CD14-positive monocyte (primary cell): ENCODE data around the gene TMEM144. TPM values are rescaled to one million over a fixed set of nuclear protein-coding genes. Genes with fewer than 3 reads are reported as not detected.
A peak's percentile ranks its signal among the peaks of the same experiment; 100 is the strongest.

ENCODE experiments used
- DNase-seq, 3 donors: peaks; one replicate each; pipeline ENCODE4 v3.0.0-alpha.2; 2011 to 2022
- H2AFZ ChIP-seq: 2 replicates; pipeline ENCODE4 v1.6.0; 2012; ENCODE audit warnings: mild to moderate bottlenecking, low read depth, low read length, inconsistent platforms; ENCODE audit not compliant: insufficient read depth, poor library complexity, severe bottlenecking
- H3K27ac ChIP-seq, 2 donors: 1 replicate in 1 of 2; 2 replicates in 1 of 2; pipeline ENCODE4 v1.5.1; 2012 to 2013; ENCODE audit warnings: low read length in 2 of 2, control low read depth in 1 of 2, inconsistent platforms in 1 of 2, low read depth in 1 of 2, mild to moderate bottlenecking in 1 of 2
- H3K27me3 ChIP-seq, 2 donors: one replicate each; pipeline versions ENCODE4 v1.6.0 to v1.6.1; 2011 to 2013; ENCODE audit warnings: low read length in 2 of 2; ENCODE audit not compliant: control insufficient read depth in 2 of 2, insufficient read depth in 2 of 2
- H3K36me3 ChIP-seq, 2 donors: replicated peaks in 1 of 2; 1 replicate in 1 of 2; 2 replicates in 1 of 2; pipeline versions ENCODE4 v1.5.1 to v1.6.1; 2012 to 2013; ENCODE audit warnings: low read length in 2 of 2, control low read depth in 1 of 2, inconsistent platforms in 1 of 2, mild to moderate bottlenecking in 1 of 2; ENCODE audit not compliant: insufficient read depth in 2 of 2, control insufficient read depth in 1 of 2
- H3K4me1 ChIP-seq, 2 donors: 1 replicate in 1 of 2; 2 replicates in 1 of 2; pipeline versions ENCODE4 v1.5.1 to v1.6.1; 2012 to 2013; ENCODE audit warnings: low read length in 2 of 2, control low read depth in 1 of 2, inconsistent platforms in 1 of 2, mild to moderate bottlenecking in 1 of 2, moderate library complexity in 1 of 2; ENCODE audit not compliant: insufficient read depth in 2 of 2, control insufficient read depth in 1 of 2
- H3K4me2 ChIP-seq: replicated peaks from 2 replicates; pipeline ENCODE3; 2012; ENCODE audit warnings: low read length, moderate library complexity, mild to moderate bottlenecking; ENCODE audit not compliant: poor library complexity, severe bottlenecking; ENCODE audit errors: extremely low read depth
- H3K4me3 ChIP-seq, 3 experiments: fragments of 200-600 bp in 1 of 3; sonication (generic) in 1 of 3; replicated peaks in 1 of 3; 1 replicate in 2 of 3; 2 replicates in 1 of 3; pipeline ENCODE4 v1.5.1; 2011 to 2013; ENCODE audit warnings: low read length in 3 of 3, mild to moderate bottlenecking in 3 of 3, control low read depth in 2 of 3, low read depth in 2 of 3, inconsistent platforms in 1 of 3, moderate library complexity in 1 of 3
- H3K79me2 ChIP-seq: 2 replicates; pipeline ENCODE4 v1.6.0; 2012; ENCODE audit warnings: mild to moderate bottlenecking, control low read depth, inconsistent platforms, low read length, moderate library complexity; ENCODE audit not compliant: insufficient read depth
- H3K9ac ChIP-seq: 2 replicates; pipeline ENCODE4 v1.6.0; 2017; ENCODE audit warnings: low read length, mild to moderate bottlenecking; ENCODE audit not compliant: insufficient read depth, poor library complexity, severe bottlenecking
- H3K9me3 ChIP-seq, 2 donors: replicated peaks in 1 of 2; 1 replicate in 1 of 2; 2 replicates in 1 of 2; pipeline versions ENCODE4 v1.5.1 to v1.6.1; 2012 to 2013; ENCODE audit warnings: low read length in 2 of 2, control low read depth in 1 of 2; ENCODE audit not compliant: control insufficient read depth in 1 of 2, insufficient read depth in 1 of 2
- H4K20me1 ChIP-seq: 2 replicates; pipeline ENCODE4 v1.6.0; 2012; ENCODE audit warnings: mild to moderate bottlenecking, low read length, control low read depth, moderate library complexity; ENCODE audit not compliant: insufficient read depth
- H3K27ac Mint-ChIP-seq, 7 donors: one replicate each; pipeline ENCODE4 v1.8.0; 2020; ENCODE audit warnings: mild to moderate bottlenecking in 7 of 7, mixed read lengths in 7 of 7, moderate library complexity in 6 of 7, inconsistent platforms in 2 of 7
- H3K27me3 Mint-ChIP-seq, 3 donors: one replicate each; pipeline ENCODE4 v1.8.0; 2021 to 2022; ENCODE audit warnings: low read depth in 3 of 3, mild to moderate bottlenecking in 3 of 3, mixed read lengths in 3 of 3, moderate library complexity in 3 of 3, inconsistent platforms in 1 of 3
- H3K36me3 Mint-ChIP-seq, 2 donors: one replicate each; pipeline ENCODE4 v1.8.0; 2020; ENCODE audit warnings: mixed read lengths in 2 of 2, inconsistent platforms in 1 of 2, mild to moderate bottlenecking in 1 of 2
- H3K4me1 Mint-ChIP-seq: one replicate; pipeline ENCODE4 v1.8.0; 2020; ENCODE audit warnings: mild to moderate bottlenecking, mixed read lengths
- H3K4me3 Mint-ChIP-seq, 2 donors: one replicate each; pipeline ENCODE4 v1.8.0; 2020; ENCODE audit warnings: mild to moderate bottlenecking in 2 of 2, mixed read lengths in 2 of 2, moderate library complexity in 1 of 2
- H3K9me3 Mint-ChIP-seq, 7 donors: one replicate each; pipeline ENCODE4 v1.8.0; 2020 to 2022; ENCODE audit warnings: mixed read lengths in 7 of 7, mild to moderate bottlenecking in 6 of 7, moderate library complexity in 6 of 7, inconsistent platforms in 2 of 7
- WGBS: methylation state at CpG from one replicate; pipeline ENCODE4 v1.1.5; 2013; ENCODE audit warnings: missing lambda C conversion rate; ENCODE audit not compliant: insufficient coverage; 5-methylcytosine and 5-hydroxymethylcytosine counted together
- intact Hi-C, 2 donors: fragments of 100-400 bp; cut with micrococcal nuclease; formaldehyde crosslinking; loops; one replicate each; pipeline versions ENCODE4 v1.15.0 to v1.15.1; 2023
- polyA plus RNA-seq, 3 donors: library from polyadenylated mRNA; depleted of rRNA in 1 of 3; unstranded in 2 of 3; stranded (reverse) in 1 of 3; fragments of 300-500 nt in 2 of 3; fragments of >200 nt in 1 of 3; fragmentation: Illumina TruSeq in 2 of 3; gene quantifications; 1 replicate in 2 of 3; 2 replicates in 1 of 3; pipeline ENCODE4 v1.2.3, GENCODE V29; 2012 to 2021
- TF ChIP-seq, protein P1 (sequence below): fragments of 200-600 bp; IDR thresholded peaks from one replicate; pipeline ENCODE4 v1.8.0; 2022; ENCODE audit warnings: antibody characterized with exemption, mild to moderate bottlenecking

TMEM144 gene
- polyA plus RNA-seq, 3 donors = 1.0 to 27.9 (median 1.5) TPM

DNA sequence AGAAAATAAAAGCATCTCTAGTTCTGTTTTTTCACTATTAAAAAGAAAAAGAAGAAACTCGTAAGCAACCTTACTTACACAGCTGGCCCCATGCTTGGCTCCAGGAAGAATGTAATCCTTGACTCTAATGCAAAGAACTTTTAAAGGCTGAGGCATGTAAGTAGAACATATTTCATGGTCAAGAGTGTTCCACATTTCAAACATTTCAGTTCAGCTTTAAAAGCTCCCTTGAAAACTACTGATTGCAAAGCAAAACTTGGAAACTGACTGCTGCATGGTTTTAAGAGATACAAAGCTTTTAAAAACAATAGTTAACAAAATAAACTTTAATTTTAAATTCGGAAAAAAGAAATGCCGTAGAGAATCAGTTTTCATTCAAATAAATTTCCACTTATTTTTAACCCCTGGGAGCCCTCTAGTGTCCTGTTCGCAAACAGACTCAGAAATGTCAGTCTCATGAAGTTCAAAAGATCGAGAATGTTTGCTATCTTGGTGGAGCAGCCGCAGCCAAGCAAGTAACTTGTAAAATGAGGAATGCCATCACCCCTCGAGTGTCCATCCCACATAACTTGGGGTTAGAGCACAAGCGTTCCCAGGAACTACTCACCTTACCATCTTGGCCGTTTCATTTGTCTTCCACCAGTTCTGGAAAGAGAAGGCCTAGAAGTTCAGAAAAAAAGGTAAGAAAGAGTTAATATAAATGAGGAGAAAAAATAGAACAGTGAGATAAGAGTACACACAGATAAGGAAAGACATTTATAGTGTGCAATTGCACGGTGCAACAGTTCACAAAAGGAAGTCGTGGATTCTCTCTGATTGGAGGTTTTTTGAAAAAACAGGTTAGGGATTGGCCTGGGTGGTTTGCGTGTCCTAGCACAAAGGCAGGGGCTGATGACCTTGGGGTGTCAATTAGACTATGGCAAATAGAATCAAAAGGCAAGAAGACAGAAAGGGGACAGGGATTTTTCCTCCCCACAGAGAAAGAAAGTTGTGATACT, 37.7 kb upstream of the TMEM144 start, which contains the start of gene GASK1B:
Gene GASK1B (minus strand): TSS at position 765 of the 998 bp plus-strand sequence. CDS start 1,650 bp downstream, outside the sequence.
- H3K27ac Mint-ChIP-seq = peak within 1 kb of the TSS; percentile 73 to 92 (median 88)
- WGBS = 3% methylated on average over 5 of the region's 12 CpGs
- TF ChIP-seq, protein P1, sequence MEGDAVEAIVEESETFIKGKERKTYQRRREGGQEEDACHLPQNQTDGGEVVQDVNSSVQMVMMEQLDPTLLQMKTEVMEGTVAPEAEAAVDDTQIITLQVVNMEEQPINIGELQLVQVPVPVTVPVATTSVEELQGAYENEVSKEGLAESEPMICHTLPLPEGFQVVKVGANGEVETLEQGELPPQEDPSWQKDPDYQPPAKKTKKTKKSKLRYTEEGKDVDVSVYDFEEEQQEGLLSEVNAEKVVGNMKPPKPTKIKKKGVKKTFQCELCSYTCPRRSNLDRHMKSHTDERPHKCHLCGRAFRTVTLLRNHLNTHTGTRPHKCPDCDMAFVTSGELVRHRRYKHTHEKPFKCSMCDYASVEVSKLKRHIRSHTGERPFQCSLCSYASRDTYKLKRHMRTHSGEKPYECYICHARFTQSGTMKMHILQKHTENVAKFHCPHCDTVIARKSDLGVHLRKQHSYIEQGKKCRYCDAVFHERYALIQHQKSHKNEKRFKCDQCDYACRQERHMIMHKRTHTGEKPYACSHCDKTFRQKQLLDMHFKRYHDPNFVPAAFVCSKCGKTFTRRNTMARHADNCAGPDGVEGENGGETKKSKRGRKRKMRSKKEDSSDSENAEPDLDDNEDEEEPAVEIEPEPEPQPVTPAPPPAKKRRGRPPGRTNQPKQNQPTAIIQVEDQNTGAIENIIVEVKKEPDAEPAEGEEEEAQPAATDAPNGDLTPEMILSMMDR = peak; percentile 61
- H3K9me3 Mint-ChIP-seq = no peaks in the 10 kb centered on the region
- H3K4me3 Mint-ChIP-seq = peak within 1 kb of the TSS; percentile 93 to 98
- H3K27me3 Mint-ChIP-seq = peaks cover 0 to 3% (median 0%) of the 10 kb centered on the region in 3 donors
- H3K9me3 ChIP-seq = no peaks in the 10 kb centered on the region
- H3K27me3 ChIP-seq = no peaks in the 10 kb centered on the region
- H3K9ac ChIP-seq = peak within 1 kb of the TSS; percentile 78
- H3K4me3 ChIP-seq = peak within 1 kb of the TSS; percentile 66 to 98 (median 68)
- peaks cover 62% of the 10 kb centered on the region for H3K4me1 Mint-ChIP-seq
- H3K27ac ChIP-seq = peak within 1 kb of the TSS in 1 of 2 donors; percentile 82
- H3K36me3 ChIP-seq = peaks cover 2 to 15% of the 10 kb centered on the region in 2 donors
- peaks cover 97% of the 10 kb centered on the region for H3K79me2 ChIP-seq
- peaks cover 12 to 34% of the 10 kb centered on the region in 2 donors for H3K36me3 Mint-ChIP-seq
- H3K4me1 ChIP-seq = peaks cover 47 to 58% of the 10 kb centered on the region in 2 donors
- H3K4me2 ChIP-seq = peak within 1 kb of the TSS; percentile 92
- H4K20me1 ChIP-seq = peaks cover 14% of the 10 kb centered on the region
- peak within 1 kb of the TSS; percentile 91 for H2AFZ ChIP-seq
- intact Hi-C loops = loop anchor here in 1 of 2 donors (5.0 kb wide), 2 partner anchors 35 to 185 kb away; no protein-coding TSS in a partner anchor
- peak in 1 of 3 donors; percentile 52 for DNase-seq

DNA sequence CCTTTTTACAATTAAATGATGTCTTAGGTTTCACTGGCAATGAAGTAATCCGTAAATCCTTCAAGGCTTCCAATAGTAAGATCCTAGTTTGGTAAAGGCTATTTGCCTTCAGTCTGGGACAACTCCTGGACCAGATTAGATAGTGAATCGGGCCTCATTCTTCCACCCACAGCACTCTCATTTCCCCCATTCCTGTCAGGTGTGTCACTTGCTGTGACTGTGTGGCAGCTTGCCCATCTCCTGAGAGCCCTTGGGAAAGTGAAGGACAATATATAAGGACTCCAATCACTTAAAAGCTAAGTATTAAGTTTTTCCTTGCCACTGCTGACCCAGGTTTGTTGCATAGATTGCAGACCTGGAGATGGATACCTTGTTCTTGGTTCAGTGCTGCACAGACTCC, 34.2 kb upstream of the TMEM144 start:
- Mint-ChIP-seq H3K27me3 (no peaks in the 10 kb centered on the region), H3K4me1 (peaks cover 45% of the 10 kb centered on the region), H3K27ac (peak overlapping the region in 1 of 7 donors; percentile 16), H3K36me3 (peaks cover 42 to 61% of the 10 kb centered on the region in 2 donors), H3K9me3 (no peaks in the 10 kb centered on the region), H3K4me3 (peak overlapping the region in 1 of 2 donors; percentile 39)
- Histone ChIP-seq H3K4me3 (no peak overlapping the region), H2AFZ (no peak overlapping the region), H3K27ac (no peak overlapping the region), H3K9ac (no peak overlapping the region), H3K4me2 (peak overlapping the region; percentile 16), H3K79me2 (peaks cover 69% of the 10 kb centered on the region), H3K9me3 (no peaks in the 10 kb centered on the region), H4K20me1 (peaks cover 27% of the 10 kb centered on the region), H3K36me3 (peaks cover 19 to 50% of the 10 kb centered on the region in 2 donors), H3K27me3 (no peaks in the 10 kb centered on the region), H3K4me1 (peaks cover 30 to 36% of the 10 kb centered on the region in 2 donors)
- no CpG with 5 or more reads among the region's 2 CpGs for WGBS
- TF ChIP-seq, protein P1 = no peak
- no peak for DNase-seq
- intact Hi-C loops = no loop called here
